ENCODE data around the gene CACNG8. TPM values are rescaled to one million over a fixed set of nuclear protein-coding genes. Genes with fewer than 3 reads are reported as not detected.

The CACNG8 gene
- total RNA-seq, 3 donors from 2014 or later (not counting 1 experiment from before 2014, with no cell fraction given) = 2.3 TPM; not detected in 2

GRCh38 chr19:53977991-53978731, 15.4 kb downstream of the CACNG8 start:
- peaks cover 36 to 43% of the 10 kb centered on the region in 2 donors for H3K27me3 Mint-ChIP-seq (ENCODE audit: low read depth in 2 of 2)
- DNase-seq (peak in 1 of 2 donors; percentile 51), ATAC-seq (peak; percentile 29 to 76 (median 68))
- H3K4me1 ChIP-seq (ENCODE audit: control insufficient read depth, insufficient read depth, low read length) = peaks cover 22% of the 10 kb centered on the region
- intact Hi-C loops (cut with micrococcal nuclease) = no loop called here
- H3K27ac ChIP-seq (ENCODE audit: low read length) = no peak overlapping the region
- peaks cover 38% of the 10 kb centered on the region for H3K27me3 ChIP-seq (ENCODE audit: control insufficient read depth, insufficient read depth, low read length)
- whole genome bisulfite sequencing (ENCODE audit: insufficient coverage) = 9% methylated on average over 54 of the region's 54 CpGs
- H3K4me1 Mint-ChIP-seq = peaks cover 5 to 26% of the 10 kb centered on the region in 2 donors
- peaks cover 0 to 4% of the 10 kb centered on the region in 2 donors for H3K9me3 Mint-ChIP-seq
- no peak overlapping the region for H3K27ac Mint-ChIP-seq
- TF ChIP-seq, protein P1, sequence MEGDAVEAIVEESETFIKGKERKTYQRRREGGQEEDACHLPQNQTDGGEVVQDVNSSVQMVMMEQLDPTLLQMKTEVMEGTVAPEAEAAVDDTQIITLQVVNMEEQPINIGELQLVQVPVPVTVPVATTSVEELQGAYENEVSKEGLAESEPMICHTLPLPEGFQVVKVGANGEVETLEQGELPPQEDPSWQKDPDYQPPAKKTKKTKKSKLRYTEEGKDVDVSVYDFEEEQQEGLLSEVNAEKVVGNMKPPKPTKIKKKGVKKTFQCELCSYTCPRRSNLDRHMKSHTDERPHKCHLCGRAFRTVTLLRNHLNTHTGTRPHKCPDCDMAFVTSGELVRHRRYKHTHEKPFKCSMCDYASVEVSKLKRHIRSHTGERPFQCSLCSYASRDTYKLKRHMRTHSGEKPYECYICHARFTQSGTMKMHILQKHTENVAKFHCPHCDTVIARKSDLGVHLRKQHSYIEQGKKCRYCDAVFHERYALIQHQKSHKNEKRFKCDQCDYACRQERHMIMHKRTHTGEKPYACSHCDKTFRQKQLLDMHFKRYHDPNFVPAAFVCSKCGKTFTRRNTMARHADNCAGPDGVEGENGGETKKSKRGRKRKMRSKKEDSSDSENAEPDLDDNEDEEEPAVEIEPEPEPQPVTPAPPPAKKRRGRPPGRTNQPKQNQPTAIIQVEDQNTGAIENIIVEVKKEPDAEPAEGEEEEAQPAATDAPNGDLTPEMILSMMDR (IDR thresholded peaks at IDR 0.05) = no peak
- no peaks in the 10 kb centered on the region for H3K36me3 ChIP-seq (ENCODE audit: control insufficient read depth, insufficient read depth, low read length)
- H3K4me3 Mint-ChIP-seq = peak overlapping the region; percentile 82
- peaks cover 11% of the 10 kb centered on the region for H3K36me3 Mint-ChIP-seq
- H3K4me3 ChIP-seq (ENCODE audit: low read length) = peak overlapping the region; percentile 31
- peaks cover 12% of the 10 kb centered on the region for H3K9me3 ChIP-seq (ENCODE audit: control insufficient read depth, insufficient read depth, low read length)

DNA sequence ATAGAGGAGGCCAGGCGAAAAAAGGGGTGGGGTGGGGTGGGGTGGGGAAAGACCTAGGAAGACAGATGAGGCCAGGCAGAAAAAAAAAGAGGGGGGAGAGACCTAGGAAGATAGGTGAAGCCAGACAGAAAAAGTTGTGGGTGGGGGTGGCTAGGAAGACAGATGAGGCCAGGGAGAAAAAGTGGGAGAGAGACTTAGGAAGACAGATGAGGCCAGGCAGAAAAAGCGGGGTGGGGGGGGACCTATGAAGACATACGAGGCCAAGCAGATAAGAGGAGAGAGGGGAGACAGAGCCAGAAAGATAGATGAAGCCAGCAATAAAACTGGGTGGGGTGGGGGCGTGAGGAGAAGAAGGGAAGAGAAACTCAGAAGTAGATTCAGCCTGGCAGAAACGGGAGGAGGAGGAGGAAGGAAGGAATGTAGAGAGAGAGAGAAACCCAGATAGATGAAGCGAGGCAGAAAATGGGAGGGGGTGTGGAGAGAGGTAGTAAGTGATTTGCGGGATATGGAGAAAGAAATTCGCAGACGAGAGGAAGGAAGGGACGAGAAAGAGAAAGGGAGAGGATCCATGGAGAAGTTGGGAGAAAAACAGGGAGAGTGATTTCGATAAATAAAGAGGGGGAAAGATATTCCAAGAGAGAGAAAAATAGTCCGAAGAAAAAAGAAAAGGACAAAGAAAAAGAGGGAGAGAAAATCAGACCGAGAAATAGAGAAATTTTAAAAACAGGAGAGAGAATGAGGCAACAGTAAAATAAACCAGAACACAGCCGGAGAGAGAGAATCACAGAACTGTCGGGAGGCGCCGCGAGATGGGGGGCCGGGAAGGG, 16.5 kb downstream of the CACNG8 start:
- Mint-ChIP-seq H3K9me3 (peaks cover 0 to 4% of the 10 kb centered on the region in 2 donors), H3K4me3 (peak overlapping the region; percentile 67), H3K27me3 (ENCODE audit: low read depth in 2 of 2) (peaks cover 36 to 43% of the 10 kb centered on the region in 2 donors), H3K4me1 (peaks cover 5 to 26% of the 10 kb centered on the region in 2 donors), H3K27ac (no peak overlapping the region), H3K36me3 (peaks cover 11% of the 10 kb centered on the region)
- Histone ChIP-seq H3K9me3 (ENCODE audit: control insufficient read depth, insufficient read depth, low read length) (peaks cover 12% of the 10 kb centered on the region), H3K36me3 (ENCODE audit: control insufficient read depth, insufficient read depth, low read length) (no peaks in the 10 kb centered on the region), H3K27me3 (ENCODE audit: control insufficient read depth, insufficient read depth, low read length) (peaks cover 44% of the 10 kb centered on the region), H3K27ac (ENCODE audit: low read length) (no peak overlapping the region), H3K4me1 (ENCODE audit: control insufficient read depth, insufficient read depth, low read length) (peaks cover 22% of the 10 kb centered on the region), H3K4me3 (ENCODE audit: low read length) (no peak overlapping the region)
- ATAC-seq (no peak), DNase-seq (no peak)
- 6% methylated on average over 19 of the region's 19 CpGs for WGBS (ENCODE audit: insufficient coverage)
- TF ChIP-seq, protein P1 (IDR thresholded peaks at IDR 0.05) = no peak
- intact Hi-C loops (cut with micrococcal nuclease) = no loop called here

DNA sequence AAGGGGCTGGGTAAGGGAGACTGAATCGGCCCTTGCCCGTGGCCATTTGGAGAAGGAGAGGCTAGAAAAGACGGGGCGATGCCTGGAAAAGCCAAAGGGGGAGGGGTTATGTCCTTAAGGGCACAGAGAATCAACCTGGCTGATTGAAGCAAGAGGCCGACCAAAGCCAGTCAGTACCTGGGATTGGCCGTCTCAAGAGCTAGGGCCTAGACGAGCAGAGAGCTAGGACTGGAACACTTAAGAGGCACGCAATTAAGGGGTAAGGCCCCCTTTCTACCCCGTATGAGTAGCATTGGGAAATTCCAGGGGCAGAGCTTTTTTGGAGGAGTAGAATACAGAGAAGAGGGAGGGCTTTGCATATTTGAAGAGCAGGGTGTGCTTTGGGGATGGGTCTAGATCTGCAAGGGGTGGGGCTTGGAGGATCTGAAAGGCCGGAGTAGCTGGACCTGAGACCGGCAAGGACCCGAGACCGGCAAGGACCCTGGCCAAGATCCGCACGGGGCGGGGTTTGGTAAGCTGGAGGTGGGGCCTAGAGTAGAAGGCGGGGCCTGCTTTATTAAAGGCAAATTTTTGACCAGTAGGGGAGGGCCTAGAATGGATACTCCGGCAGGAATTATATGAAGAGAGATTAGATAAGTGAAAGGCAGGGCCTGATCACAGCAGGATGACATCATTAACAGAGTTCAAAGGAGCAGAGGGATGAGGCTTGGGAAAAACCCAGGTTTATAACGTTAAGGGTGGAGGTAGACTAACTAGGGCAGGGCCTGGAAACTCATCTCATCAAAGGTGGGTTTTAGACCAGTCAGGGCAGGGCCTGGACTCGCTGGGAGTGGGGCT, 18.0 kb downstream of the CACNG8 start:
- Histone ChIP-seq H3K9me3 (ENCODE audit: control insufficient read depth, insufficient read depth, low read length) (peaks cover 12% of the 10 kb centered on the region), H3K27ac (ENCODE audit: low read length) (no peak overlapping the region), H3K27me3 (ENCODE audit: control insufficient read depth, insufficient read depth, low read length) (peaks cover 44% of the 10 kb centered on the region), H3K36me3 (ENCODE audit: control insufficient read depth, insufficient read depth, low read length) (no peaks in the 10 kb centered on the region), H3K4me3 (ENCODE audit: low read length) (no peak overlapping the region), H3K4me1 (ENCODE audit: control insufficient read depth, insufficient read depth, low read length) (peaks cover 22% of the 10 kb centered on the region)
- H3K36me3 Mint-ChIP-seq = peaks cover 11% of the 10 kb centered on the region
- DNase-seq (peak in 1 of 2 donors; percentile 30), ATAC-seq (no peak)
- H3K27me3 Mint-ChIP-seq (ENCODE audit: low read depth in 2 of 2) = peaks cover 32 to 43% of the 10 kb centered on the region in 2 donors
- peaks cover 5 to 26% of the 10 kb centered on the region in 2 donors for H3K4me1 Mint-ChIP-seq
- H3K9me3 Mint-ChIP-seq = peaks cover 0 to 4% of the 10 kb centered on the region in 2 donors
- H3K27ac Mint-ChIP-seq = no peak overlapping the region
- WGBS (ENCODE audit: insufficient coverage) = 56% methylated on average over 20 of the region's 20 CpGs
- H3K4me3 Mint-ChIP-seq = peak overlapping the region; percentile 73
- intact Hi-C loops (cut with micrococcal nuclease) = no loop called here
- TF ChIP-seq, protein P1 (IDR thresholded peaks at IDR 0.05) = no peak

Data from natural killer cell (primary cell).